BJ (cell line): Measurements from ENCODE around the gene SYCP2L. TPM values are rescaled to one million over a fixed set of nuclear protein-coding genes. Genes with fewer than 3 reads are reported as not detected.

Source experiments
- CTCF ChIA-PET: fragments of 350-600 bp; formaldehyde crosslinking; extraction: SDS; loops from one replicate; lab custom pipeline; 2021; ENCODE audit warnings: antibody characterized with exemption, inconsistent platforms; lab: Yijun Ruan, JAX
- POLR2A ChIA-PET: fragments of 300-600 bp; sonication (Branson Sonifier 250); formaldehyde crosslinking; extraction: SDS; loops from one replicate; lab custom pipeline; 2021; ENCODE audit warnings: antibody characterized with exemption; lab: Charles Lee
- DNase-seq: peaks from one replicate; pipeline ENCODE4 v3.0.0-alpha.2; 2011; ENCODE audit warnings: low read depth
- H3K27me3 ChIP-seq: 2 replicates; pipeline ENCODE4 v1.6.0; 2011; ENCODE audit warnings: low read length; ENCODE audit not compliant: control insufficient read depth, insufficient read depth
- H3K36me3 ChIP-seq: 2 replicates; pipeline ENCODE4 v1.5.1; 2011; ENCODE audit warnings: low read length; ENCODE audit not compliant: control insufficient read depth, insufficient read depth
- H3K4me3 ChIP-seq: 2 replicates; pipeline ENCODE4 v1.5.1; 2011; ENCODE audit warnings: low read depth, mild to moderate bottlenecking, control low read depth, low read length
- CTCF ChIP-seq: IDR thresholded peaks from 2 replicates; pipeline ENCODE4 v1.5.1; 2011; ENCODE audit warnings: low read depth, mild to moderate bottlenecking, control low read depth, inconsistent platforms, low read length, moderate library complexity; ENCODE audit not compliant: insufficient read depth
- polyA plus RNA-seq: library from polyadenylated mRNA; depleted of rRNA; stranded (reverse); fragments of >200 nt; gene quantifications from 2 replicates; pipeline ENCODE4 v1.2.3, GENCODE V29; 2011; rRNA removed

SYCP2L gene
- polyA plus RNA-seq, 1 experiment: 0.04 TPM

DNA sequence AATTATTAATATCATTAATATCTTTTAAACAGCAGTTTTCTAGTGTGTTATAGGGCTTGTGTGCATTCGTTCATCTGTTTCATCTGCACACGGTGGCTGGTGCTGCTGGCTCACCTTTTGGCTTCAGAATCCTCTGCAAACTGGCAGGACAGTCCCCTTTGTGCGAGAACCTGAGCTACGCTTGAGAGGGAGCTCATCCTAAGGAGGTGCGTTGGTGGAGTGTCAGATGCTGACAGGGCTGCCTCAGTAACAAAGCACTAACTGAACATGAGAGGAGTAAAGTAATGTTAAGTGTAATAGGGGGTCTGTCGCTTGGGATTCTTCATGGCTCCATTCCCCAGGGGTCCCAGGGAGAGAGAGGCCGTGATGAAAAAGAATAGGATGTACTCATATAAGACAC, 134.9 kb downstream of the SYCP2L start:
- Histone ChIP-seq H3K36me3 (no peaks in the 10 kb centered on the region), H3K27me3 (no peaks in the 10 kb centered on the region), H3K4me3 (no peak overlapping the region)
- DNase-seq: no peak
- ChIA-PET CTCF (interaction anchor here (1.6 kb wide), 1 partner anchor 10 kb away, joined by 4 read pairs; no protein-coding TSS in a partner anchor), POLR2A (no interaction called here)
- TF ChIP-seq CTCF: no peak

DNA sequence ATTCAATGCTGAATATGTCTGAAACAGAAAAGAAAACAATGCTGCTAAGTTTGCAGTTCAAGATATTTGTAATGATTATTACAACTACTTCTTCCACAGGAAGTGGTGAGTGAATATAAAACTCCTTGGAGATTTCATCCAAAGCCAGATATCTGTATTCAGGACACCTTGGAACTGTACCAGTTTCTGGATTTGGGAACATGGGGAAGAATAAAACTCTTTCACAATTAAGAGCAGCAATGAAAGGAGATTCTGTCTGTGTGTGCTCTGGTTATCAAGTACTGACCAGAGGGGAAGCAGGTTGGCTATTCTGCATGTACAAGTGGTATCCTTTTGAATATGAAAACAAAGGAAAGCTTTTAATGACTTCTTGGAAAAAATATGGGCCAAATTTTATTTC, 136.2 kb downstream of the SYCP2L start:
- TF ChIP-seq CTCF: no peak
- DNase-seq: no peak
- CTCF ChIA-PET: no interaction called here
- POLR2A ChIA-PET: no interaction called here
- H3K4me3 ChIP-seq: no peak overlapping the region
- no peaks in the 10 kb centered on the region for H3K27me3 ChIP-seq
- H3K36me3 ChIP-seq: no peaks in the 10 kb centered on the region

Other genes starting within 250 kb of the SYCP2L start
- 0.28 and 0.74 TPM in 2 replicates for gene C6orf52, start 192.4 kb upstream of the SYCP2L start, polyA plus RNA-seq
- gene PAK1IP1, start 192.1 kb upstream of the SYCP2L start, polyA plus RNA-seq: 10.8 and 15.3 TPM in 2 replicates
- 210 and 226 TPM in 2 replicates for gene TMEM14C, start 164.0 kb upstream of the SYCP2L start, polyA plus RNA-seq
- gene TMEM14B, start 139.2 kb upstream of the SYCP2L start, polyA plus RNA-seq: 52.4 and 89.4 TPM in 2 replicates
- gene MAK, start 48.5 kb upstream of the SYCP2L start, polyA plus RNA-seq: not detected in 2 replicates
- gene GCM2, start 5.0 kb upstream of the SYCP2L start, polyA plus RNA-seq: not detected in 2 replicates
- gene ELOVL2, start 157.3 kb downstream of the SYCP2L start, polyA plus RNA-seq: 0.17 and 0.21 TPM in 2 replicates
- 3.0 and 5.3 TPM in 2 replicates for gene SMIM13, start 206.8 kb downstream of the SYCP2L start, polyA plus RNA-seq
- gene ERVFRD-1, start 224.7 kb downstream of the SYCP2L start, polyA plus RNA-seq: not detected in 2 replicates